GM12873 (cell line): ENCODE results near the gene EPHB2.

Experiments
- TF ChIP-seq, protein P1 (sequence below): IDR thresholded peaks from 2 replicates; pipeline ENCODE4 v1.5.1; 2012; ENCODE audit warnings: low read depth, mild to moderate bottlenecking, moderate library complexity, low read length, control low read depth; ENCODE audit not compliant: insufficient read depth; ENCODE audit errors: missing control alignments

EPHB2 gene

GRCh38 chr1:22788254-22788661 lies 77.6 kb downstream of the EPHB2 start:
- TF ChIP-seq, protein P1, sequence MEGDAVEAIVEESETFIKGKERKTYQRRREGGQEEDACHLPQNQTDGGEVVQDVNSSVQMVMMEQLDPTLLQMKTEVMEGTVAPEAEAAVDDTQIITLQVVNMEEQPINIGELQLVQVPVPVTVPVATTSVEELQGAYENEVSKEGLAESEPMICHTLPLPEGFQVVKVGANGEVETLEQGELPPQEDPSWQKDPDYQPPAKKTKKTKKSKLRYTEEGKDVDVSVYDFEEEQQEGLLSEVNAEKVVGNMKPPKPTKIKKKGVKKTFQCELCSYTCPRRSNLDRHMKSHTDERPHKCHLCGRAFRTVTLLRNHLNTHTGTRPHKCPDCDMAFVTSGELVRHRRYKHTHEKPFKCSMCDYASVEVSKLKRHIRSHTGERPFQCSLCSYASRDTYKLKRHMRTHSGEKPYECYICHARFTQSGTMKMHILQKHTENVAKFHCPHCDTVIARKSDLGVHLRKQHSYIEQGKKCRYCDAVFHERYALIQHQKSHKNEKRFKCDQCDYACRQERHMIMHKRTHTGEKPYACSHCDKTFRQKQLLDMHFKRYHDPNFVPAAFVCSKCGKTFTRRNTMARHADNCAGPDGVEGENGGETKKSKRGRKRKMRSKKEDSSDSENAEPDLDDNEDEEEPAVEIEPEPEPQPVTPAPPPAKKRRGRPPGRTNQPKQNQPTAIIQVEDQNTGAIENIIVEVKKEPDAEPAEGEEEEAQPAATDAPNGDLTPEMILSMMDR: no peak

- TF ChIP-seq, protein P1: no peak
These were observed 78.8 kb downstream of the EPHB2 start for GRCh38 chr1:22789356-22789994.

DNA sequence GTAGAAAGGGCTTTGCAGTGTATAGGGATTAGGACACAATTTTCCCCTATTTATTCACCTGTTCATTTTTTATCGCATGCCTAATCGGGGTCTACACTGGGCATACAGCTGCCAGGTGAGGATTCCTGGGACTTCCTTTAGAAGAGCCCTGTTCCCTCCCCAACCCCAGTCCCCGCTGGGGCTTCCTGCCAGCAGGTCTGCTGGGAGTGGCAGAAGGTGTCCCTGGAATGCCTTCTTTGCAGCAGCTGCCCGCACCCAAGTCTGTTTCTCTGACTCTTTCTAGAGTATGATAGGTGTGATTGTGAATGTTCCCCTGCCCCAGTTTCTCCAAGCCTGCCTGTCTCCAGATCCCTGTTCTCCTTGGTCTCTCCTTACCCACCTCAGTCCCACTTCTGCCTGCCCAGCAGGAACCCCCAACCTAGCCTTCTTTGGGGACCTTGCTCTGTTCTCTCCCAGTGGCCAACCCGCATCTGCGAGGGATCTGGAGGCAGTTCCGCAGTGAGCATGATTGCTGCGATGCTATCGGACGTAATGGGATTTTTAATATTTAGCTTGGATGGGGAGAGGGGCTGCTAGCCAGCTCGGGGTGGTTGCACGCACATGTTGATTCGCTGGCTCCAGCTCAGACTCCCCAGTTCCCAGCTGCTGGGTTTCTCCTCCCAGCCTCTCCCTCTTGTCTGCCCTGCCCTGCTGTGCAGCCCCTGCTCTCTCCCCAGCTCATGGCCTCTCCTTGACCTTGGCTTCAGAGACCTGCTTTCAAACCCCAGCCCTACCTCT lies 79.8 kb downstream of the EPHB2 start:
- TF ChIP-seq, protein P1: no peak

- TF ChIP-seq, protein P1: no peak
These were observed 81.2 kb downstream of the EPHB2 start for GRCh38 chr1:22791831-22792347.

DNA sequence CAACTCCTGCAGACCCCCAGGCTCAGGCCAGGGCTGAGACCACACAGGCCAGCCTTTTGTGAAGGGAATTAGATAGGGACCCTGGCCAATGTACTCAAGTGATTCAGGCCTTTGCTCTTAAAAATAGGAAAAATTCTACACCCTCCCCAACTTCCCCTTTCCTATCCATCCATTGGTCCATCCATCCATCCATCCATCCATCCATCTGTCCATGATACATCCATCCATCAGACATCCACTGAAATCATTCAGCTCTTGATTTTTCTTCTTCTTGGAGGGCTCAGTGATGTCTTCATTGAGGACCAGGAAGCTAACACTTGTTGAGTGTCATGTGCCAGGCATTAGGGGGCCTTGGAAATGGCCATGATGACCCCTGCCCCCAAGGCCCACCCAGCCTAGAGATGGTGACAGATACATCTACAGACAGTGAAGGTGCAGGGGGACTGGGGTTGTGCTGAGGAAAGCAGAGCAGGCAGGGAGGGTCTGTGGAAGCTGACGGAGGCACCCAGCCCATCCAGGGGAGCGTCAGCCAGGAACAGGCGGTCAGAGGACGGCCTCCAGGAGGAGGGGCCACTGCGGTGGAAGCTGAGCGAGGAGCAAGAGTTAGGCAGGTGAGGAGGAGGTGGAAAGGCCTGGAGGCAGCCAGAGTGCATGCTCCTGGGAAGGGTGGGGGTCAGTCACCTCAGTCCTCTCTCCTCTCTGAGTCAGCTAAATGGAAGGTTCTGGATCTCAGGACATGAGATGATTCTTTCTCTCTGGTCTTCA lies 81.9 kb downstream of the EPHB2 start:
- TF ChIP-seq, protein P1: no peak

GRCh38 chr1:22793647-22794046 lies 83.0 kb downstream of the EPHB2 start:
- TF ChIP-seq, protein P1: no peak
